Measurements from ENCODE around the gene KCMF1.

Gene KCMF1

DNA sequence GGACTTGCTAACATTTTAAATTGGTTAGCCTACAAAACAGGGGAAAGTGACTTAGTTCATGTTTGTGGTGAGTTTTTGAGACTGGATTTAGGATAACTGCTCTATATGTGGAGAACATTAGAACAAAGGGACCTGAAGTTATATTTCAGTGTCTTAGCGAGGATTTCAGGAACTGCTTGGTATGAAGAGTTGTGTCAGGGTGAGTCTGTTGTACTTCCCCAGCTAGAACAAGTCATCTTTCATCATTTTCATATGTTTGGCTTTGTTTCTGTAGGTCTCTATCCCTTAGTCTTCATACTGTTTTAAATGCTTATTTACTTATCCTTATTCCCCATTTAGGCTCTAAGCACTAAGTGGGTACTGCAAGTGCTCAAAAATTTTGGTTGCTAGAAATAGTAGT, 41.9 kb downstream of the KCMF1 start:
- H3K4me3 ChIP-seq (ENCODE audit: low read length in 2 of 2) = no peak overlapping the region
- H2BK5ac ChIP-seq (ENCODE audit: low read length) = no peak overlapping the region
- no peak overlapping the region for H2BK12ac ChIP-seq (ENCODE audit: low read length)
- H4K8ac ChIP-seq (ENCODE audit: low read depth, low read length) = no peak overlapping the region
- H3K4ac ChIP-seq (ENCODE audit: low read length) = no peak overlapping the region
- H3K23ac ChIP-seq (ENCODE audit: low read depth, low read length, poor library complexity) = no peak overlapping the region
- peaks cover 1 to 6% of the 10 kb centered on the region in 2 donors for H3K9me3 ChIP-seq (replicated peaks in 1 of 2; ENCODE audit: control insufficient read depth in 2 of 2, insufficient read depth in 1 of 2, low read depth in 1 of 2, low read length in 2 of 2)
- H3K14ac ChIP-seq (ENCODE audit: low read length) = no peak overlapping the region
- no peaks in the 10 kb centered on the region for H3K27me3 ChIP-seq (ENCODE audit: control insufficient read depth in 3 of 3, insufficient read depth in 3 of 3, low read depth in 1 of 3, low read length in 3 of 3)
- peaks cover 1 to 7% of the 10 kb centered on the region in 2 donors for H3K4me1 ChIP-seq (ENCODE audit: control insufficient read depth in 2 of 2, insufficient read depth in 1 of 2, low read depth in 1 of 2, low read length in 2 of 2)
- H2AFZ ChIP-seq (ENCODE audit: low read length) = no peak overlapping the region
- H3K36me3 ChIP-seq (replicated peaks in 1 of 2; ENCODE audit: control insufficient read depth in 2 of 2, insufficient read depth in 2 of 2, low read length in 2 of 2) = peaks cover 3 to 30% of the 10 kb centered on the region in 2 donors
- peaks cover 4% of the 10 kb centered on the region for H3K79me1 ChIP-seq (ENCODE audit: low read depth, low read length)
- H3K4me2 ChIP-seq (ENCODE audit: insufficient read depth, low read length, poor library complexity, severe bottlenecking) = no peak overlapping the region
- H2AK5ac ChIP-seq (ENCODE audit: low read depth, low read length) = no peak overlapping the region
- H2BK15ac ChIP-seq (ENCODE audit: low read length) = no peak overlapping the region
- no peak overlapping the region for H3K18ac ChIP-seq (ENCODE audit: low read length)
- no peak overlapping the region for H2BK120ac ChIP-seq (ENCODE audit: low read depth, low read length)
- WGBS, 2 donors (ENCODE audit: extremely low coverage in 2 of 2, insufficient read length in 2 of 2, insufficient replicate concordance in 1 of 2) = no CpG with 5 or more reads among the region's 1 CpG
- H3K27ac ChIP-seq (replicated peaks; ENCODE audit: low read length) = no peak overlapping the region
- no peak overlapping the region for H3K9ac ChIP-seq (ENCODE audit: low read depth, low read length, poor library complexity)
- no peak overlapping the region for H4K91ac ChIP-seq (ENCODE audit: low read depth, low read length, poor library complexity)
- DNase-seq (ENCODE audit: low spot score) = no peak

DNA sequence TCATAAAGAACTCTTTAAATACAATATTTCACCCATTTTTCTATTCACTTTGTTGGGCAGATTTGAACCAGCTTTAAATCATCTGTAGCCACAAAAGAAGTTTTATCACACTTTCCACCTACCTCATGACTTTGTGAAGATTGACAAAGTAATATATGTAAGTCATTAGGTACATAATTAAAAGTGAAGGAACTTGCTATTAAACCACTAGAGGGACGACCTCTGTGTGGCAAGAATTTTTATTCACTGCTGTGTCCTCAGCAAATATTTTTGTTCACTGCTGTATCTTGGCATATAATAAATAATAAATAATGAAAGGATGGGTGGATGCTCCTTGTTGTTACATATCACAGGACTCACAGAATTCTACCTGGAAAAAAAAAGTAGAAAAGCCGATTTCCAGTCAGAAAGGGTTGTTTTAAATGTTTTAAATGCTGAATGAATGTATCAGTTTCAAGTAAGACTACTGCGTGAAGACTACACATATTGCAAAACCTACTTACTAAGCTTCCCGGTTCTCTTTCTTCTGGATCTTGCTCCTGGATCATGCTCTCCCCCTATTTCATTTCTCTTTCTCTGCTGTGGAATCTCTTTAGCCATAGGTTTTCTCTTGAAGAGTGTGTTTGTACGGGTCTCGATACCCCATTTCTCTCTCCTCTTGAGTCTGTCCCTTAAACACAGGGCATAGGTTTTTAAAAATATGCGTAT, 44.8 kb downstream of the KCMF1 start:
- H3K4me1 ChIP-seq (ENCODE audit: control insufficient read depth in 2 of 2, insufficient read depth in 1 of 2, low read depth in 1 of 2, low read length in 2 of 2) = peaks cover 0 to 7% of the 10 kb centered on the region in 2 donors
- no peak overlapping the region for H3K4me3 ChIP-seq (ENCODE audit: low read length in 2 of 2)
- no peak overlapping the region for H2AFZ ChIP-seq (ENCODE audit: low read length)
- WGBS, 2 donors (ENCODE audit: extremely low coverage in 2 of 2, insufficient read length in 2 of 2, insufficient replicate concordance in 1 of 2) = no CpG with 5 or more reads among the region's 7 CpGs
- H3K9me3 ChIP-seq (replicated peaks in 1 of 2; ENCODE audit: control insufficient read depth in 2 of 2, insufficient read depth in 1 of 2, low read depth in 1 of 2, low read length in 2 of 2) = no peaks in the 10 kb centered on the region
- no peak overlapping the region for H3K9ac ChIP-seq (ENCODE audit: low read depth, low read length, poor library complexity)
- H2BK5ac ChIP-seq (ENCODE audit: low read length) = no peak overlapping the region
- H4K91ac ChIP-seq (ENCODE audit: low read depth, low read length, poor library complexity) = no peak overlapping the region
- no peak overlapping the region for H3K14ac ChIP-seq (ENCODE audit: low read length)
- no peak overlapping the region for H3K18ac ChIP-seq (ENCODE audit: low read length)
- H2AK5ac ChIP-seq (ENCODE audit: low read depth, low read length) = no peak overlapping the region
- no peak overlapping the region for H3K4me2 ChIP-seq (ENCODE audit: insufficient read depth, low read length, poor library complexity, severe bottlenecking)
- H3K27ac ChIP-seq (replicated peaks; ENCODE audit: low read length) = no peak overlapping the region
- H3K27me3 ChIP-seq (ENCODE audit: control insufficient read depth in 3 of 3, insufficient read depth in 3 of 3, low read depth in 1 of 3, low read length in 3 of 3) = no peaks in the 10 kb centered on the region
- no peak overlapping the region for H3K23ac ChIP-seq (ENCODE audit: low read depth, low read length, poor library complexity)
- H2BK15ac ChIP-seq (ENCODE audit: low read length) = no peak overlapping the region
- H3K79me1 ChIP-seq (ENCODE audit: low read depth, low read length) = peaks cover 4% of the 10 kb centered on the region
- DNase-seq (ENCODE audit: low spot score) = no peak
- no peak overlapping the region for H3K4ac ChIP-seq (ENCODE audit: low read length)
- H2BK120ac ChIP-seq (ENCODE audit: low read depth, low read length) = no peak overlapping the region
- H4K8ac ChIP-seq (ENCODE audit: low read depth, low read length) = no peak overlapping the region
- H3K36me3 ChIP-seq (replicated peaks in 1 of 2; ENCODE audit: control insufficient read depth in 2 of 2, insufficient read depth in 2 of 2, low read length in 2 of 2) = peaks cover 0 to 16% of the 10 kb centered on the region in 2 donors
- H2BK12ac ChIP-seq (ENCODE audit: low read length) = no peak overlapping the region

DNA sequence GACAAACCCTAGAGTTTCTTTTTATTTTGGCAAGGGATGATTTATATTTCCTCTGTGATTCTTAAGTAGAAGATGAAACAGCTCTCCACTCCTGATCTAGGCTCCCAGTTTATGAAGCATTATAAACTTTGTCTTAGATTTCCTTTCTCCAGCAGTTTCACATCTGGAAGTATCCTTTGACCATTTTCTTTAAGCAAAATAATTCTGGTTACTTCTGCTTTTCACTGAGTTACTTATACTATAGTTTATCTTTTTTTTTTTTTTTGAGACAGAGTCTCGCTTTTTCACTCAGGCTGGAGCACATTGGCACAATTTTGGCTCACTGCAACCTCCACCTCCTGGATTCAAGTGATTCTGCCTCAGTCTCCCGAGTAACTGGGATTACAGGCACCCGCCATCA, 45.5 kb downstream of the KCMF1 start:
- H3K9me3 ChIP-seq (replicated peaks in 1 of 2; ENCODE audit: control insufficient read depth in 2 of 2, insufficient read depth in 1 of 2, low read depth in 1 of 2, low read length in 2 of 2) = no peaks in the 10 kb centered on the region
- no CpG with 5 or more reads among the region's 3 CpGs for WGBS, 2 donors (ENCODE audit: extremely low coverage in 2 of 2, insufficient read length in 2 of 2, insufficient replicate concordance in 1 of 2)
- no peak overlapping the region for H3K4me2 ChIP-seq (ENCODE audit: insufficient read depth, low read length, poor library complexity, severe bottlenecking)
- no peak overlapping the region for H2BK12ac ChIP-seq (ENCODE audit: low read length)
- H2BK5ac ChIP-seq (ENCODE audit: low read length) = no peak overlapping the region
- H2AFZ ChIP-seq (ENCODE audit: low read length) = no peak overlapping the region
- H3K4me1 ChIP-seq (ENCODE audit: control insufficient read depth in 2 of 2, insufficient read depth in 1 of 2, low read depth in 1 of 2, low read length in 2 of 2) = peaks cover 0 to 7% of the 10 kb centered on the region in 2 donors
- H4K91ac ChIP-seq (ENCODE audit: low read depth, low read length, poor library complexity) = no peak overlapping the region
- peaks cover 0 to 10% of the 10 kb centered on the region in 2 donors for H3K36me3 ChIP-seq (replicated peaks in 1 of 2; ENCODE audit: control insufficient read depth in 2 of 2, insufficient read depth in 2 of 2, low read length in 2 of 2)
- peaks cover 4% of the 10 kb centered on the region for H3K79me1 ChIP-seq (ENCODE audit: low read depth, low read length)
- no peak overlapping the region for H3K4ac ChIP-seq (ENCODE audit: low read length)
- H4K8ac ChIP-seq (ENCODE audit: low read depth, low read length) = no peak overlapping the region
- H3K23ac ChIP-seq (ENCODE audit: low read depth, low read length, poor library complexity) = no peak overlapping the region
- H3K27me3 ChIP-seq (ENCODE audit: control insufficient read depth in 3 of 3, insufficient read depth in 3 of 3, low read depth in 1 of 3, low read length in 3 of 3) = no peaks in the 10 kb centered on the region
- no peak overlapping the region for H2BK120ac ChIP-seq (ENCODE audit: low read depth, low read length)
- H3K27ac ChIP-seq (replicated peaks; ENCODE audit: low read length) = no peak overlapping the region
- no peak overlapping the region for H3K18ac ChIP-seq (ENCODE audit: low read length)
- H3K4me3 ChIP-seq (ENCODE audit: low read length in 2 of 2) = no peak overlapping the region
- H3K9ac ChIP-seq (ENCODE audit: low read depth, low read length, poor library complexity) = no peak overlapping the region
- no peak overlapping the region for H3K14ac ChIP-seq (ENCODE audit: low read length)
- H2AK5ac ChIP-seq (ENCODE audit: low read depth, low read length) = no peak overlapping the region
- H2BK15ac ChIP-seq (ENCODE audit: low read length) = no peak overlapping the region
- no peak for DNase-seq (ENCODE audit: low spot score)

DNA sequence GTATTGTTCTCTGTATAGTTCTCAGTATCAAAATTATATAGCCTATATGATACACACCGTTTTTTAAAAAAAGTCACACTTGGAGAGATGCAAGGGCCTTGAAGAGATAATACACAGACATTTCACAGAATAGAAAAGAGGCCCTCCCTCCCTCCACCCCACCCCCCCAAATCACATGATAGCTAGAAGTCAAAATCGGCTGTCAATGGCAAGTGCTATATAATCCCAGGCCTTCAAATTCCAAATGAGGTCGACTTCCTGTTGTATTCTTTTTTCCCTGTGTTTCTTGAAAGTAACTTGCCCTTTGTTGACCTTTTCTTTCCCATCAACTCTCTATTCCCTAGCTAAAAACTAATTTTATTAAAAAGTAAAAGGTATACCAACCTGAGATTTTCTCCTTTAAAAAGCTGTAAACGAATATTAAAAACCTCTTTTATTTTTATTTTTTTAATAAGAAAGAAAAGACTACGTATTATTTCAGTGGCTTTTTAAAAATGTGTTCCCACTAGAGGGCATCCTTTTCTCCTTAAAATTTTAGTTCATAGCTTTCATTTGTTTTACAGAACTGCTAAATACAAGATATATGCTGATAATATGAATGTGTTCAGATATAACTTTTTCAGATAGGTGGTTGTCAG, 46.6 kb downstream of the KCMF1 start:
- H2AFZ ChIP-seq (ENCODE audit: low read length) = no peak overlapping the region
- H2BK15ac ChIP-seq (ENCODE audit: low read length) = no peak overlapping the region
- no peak overlapping the region for H3K4ac ChIP-seq (ENCODE audit: low read length)
- H3K27me3 ChIP-seq (ENCODE audit: control insufficient read depth in 3 of 3, insufficient read depth in 3 of 3, low read depth in 1 of 3, low read length in 3 of 3) = no peaks in the 10 kb centered on the region
- H3K18ac ChIP-seq (ENCODE audit: low read length) = no peak overlapping the region
- H3K23ac ChIP-seq (ENCODE audit: low read depth, low read length, poor library complexity) = no peak overlapping the region
- DNase-seq (ENCODE audit: low spot score) = no peak
- no peak overlapping the region for H2BK5ac ChIP-seq (ENCODE audit: low read length)
- H3K4me1 ChIP-seq (ENCODE audit: control insufficient read depth in 2 of 2, insufficient read depth in 1 of 2, low read depth in 1 of 2, low read length in 2 of 2) = peaks cover 0 to 7% of the 10 kb centered on the region in 2 donors
- peaks cover 0 to 10% of the 10 kb centered on the region in 2 donors for H3K36me3 ChIP-seq (replicated peaks in 1 of 2; ENCODE audit: control insufficient read depth in 2 of 2, insufficient read depth in 2 of 2, low read length in 2 of 2)
- H2AK5ac ChIP-seq (ENCODE audit: low read depth, low read length) = no peak overlapping the region
- peaks cover 0 to 4% of the 10 kb centered on the region in 2 donors for H3K9me3 ChIP-seq (replicated peaks in 1 of 2; ENCODE audit: control insufficient read depth in 2 of 2, insufficient read depth in 1 of 2, low read depth in 1 of 2, low read length in 2 of 2)
- H4K91ac ChIP-seq (ENCODE audit: low read depth, low read length, poor library complexity) = no peak overlapping the region
- no peak overlapping the region for H2BK12ac ChIP-seq (ENCODE audit: low read length)
- no peak overlapping the region for H4K8ac ChIP-seq (ENCODE audit: low read depth, low read length)
- no CpG with 5 or more reads among the region's 5 CpGs for WGBS, 2 donors (ENCODE audit: extremely low coverage in 2 of 2, insufficient read length in 2 of 2, insufficient replicate concordance in 1 of 2)
- H3K4me2 ChIP-seq (ENCODE audit: insufficient read depth, low read length, poor library complexity, severe bottlenecking) = no peak overlapping the region
- no peak overlapping the region for H2BK120ac ChIP-seq (ENCODE audit: low read depth, low read length)
- H3K79me1 ChIP-seq (ENCODE audit: low read depth, low read length) = peaks cover 4% of the 10 kb centered on the region
- no peak overlapping the region for H3K27ac ChIP-seq (replicated peaks; ENCODE audit: low read length)
- H3K4me3 ChIP-seq (ENCODE audit: low read length in 2 of 2) = no peak overlapping the region
- no peak overlapping the region for H3K9ac ChIP-seq (ENCODE audit: low read depth, low read length, poor library complexity)
- no peak overlapping the region for H3K14ac ChIP-seq (ENCODE audit: low read length)

Data from neuronal stem cell (in vitro differentiated cells).